K562 (cell line): ENCODE measurements around the gene JPH4. TPM values are rescaled to one million over a fixed set of nuclear protein-coding genes. Genes with fewer than 3 reads are reported as not detected.

ENCODE experiments used
- ARID1B ChIP-seq: fragments of 450-650 bp; IDR thresholded peaks from 2 replicates; pipeline ENCODE4 v1.6.1; 2016; ENCODE audit warnings: antibody characterized with exemption, mild to moderate bottlenecking, inconsistent platforms
- CC2D1A ChIP-seq: fragments of 450-650 bp; IDR thresholded peaks from 2 replicates; pipeline ENCODE4 v1.6.1; 2017; ENCODE audit warnings: mild to moderate bottlenecking
- CCNT2 ChIP-seq: IDR thresholded peaks from 2 replicates; pipeline ENCODE4 v1.6.1; 2011; ENCODE audit warnings: borderline replicate concordance, low read depth, mild to moderate bottlenecking, moderate library complexity, mixed read lengths, low read length; ENCODE audit not compliant: insufficient read length; ENCODE audit errors: extremely low read depth
- ETV5 ChIP-seq: sonication (generic); formaldehyde crosslinking; IDR thresholded peaks from 2 replicates; pipeline ENCODE4 v1.4.0; 2020; ENCODE audit warnings: low read depth, mild to moderate bottlenecking, missing genetic modification reagents
- HLTF ChIP-seq: fragments of 450-650 bp; IDR thresholded peaks from 2 replicates; pipeline ENCODE4 v1.6.1; 2016
- HOMEZ ChIP-seq: fragments of 250-450 bp; sonication (Bioruptor Pico); IDR thresholded peaks from 2 replicates; pipeline ENCODE4 v1.4.0; 2020; ENCODE audit warnings: mild to moderate bottlenecking, moderate library complexity
- ID3 ChIP-seq, 2 experiments: fragments of 250-450 bp in 1 of 2; fragments of 450-650 bp in 1 of 2; sonication (Bioruptor Pico) in 1 of 2; IDR thresholded peaks; 2 replicates each; pipeline versions ENCODE4 v1.6.1 to v1.8.0; 2016 to 2021; ENCODE audit warnings: mild to moderate bottlenecking in 2 of 2, moderate library complexity in 2 of 2, missing compliant biosample characterization in 1 of 2, missing genetic modification characterization in 1 of 2
- JUND ChIP-seq, 2 experiments: IDR thresholded peaks; 2 replicates in 1 of 2; 3 replicates in 1 of 2; pipeline ENCODE4 v1.6.1; 2011; ENCODE audit warnings: borderline replicate concordance in 2 of 2, low read depth in 2 of 2, low read length in 2 of 2, improper control_type of control experiment in 1 of 2, missing biosample characterization in 1 of 2, missing genetic modification characterization in 1 of 2, missing genetic modification reagents in 1 of 2
- KDM1A ChIP-seq, 2 experiments: fragments of 450-650 bp; IDR thresholded peaks; 2 replicates each; pipeline ENCODE4 v1.6.1; 2016; ENCODE audit warnings: mild to moderate bottlenecking in 2 of 2
- MEF2A ChIP-seq: IDR thresholded peaks from 2 replicates; pipeline ENCODE4 v1.6.1; 2011; ENCODE audit warnings: low read depth, mild to moderate bottlenecking, low read length, moderate library complexity; ENCODE audit not compliant: control insufficient read depth
- MEIS2 ChIP-seq: fragments of 450-650 bp; IDR thresholded peaks from 2 replicates; pipeline ENCODE4 v1.6.1; 2014; ENCODE audit warnings: mild to moderate bottlenecking; ENCODE audit not compliant: partially characterized antibody
- NCOR1 ChIP-seq: fragments of 450-650 bp; IDR thresholded peaks from 2 replicates; pipeline ENCODE4 v1.6.1; 2016; ENCODE audit warnings: mild to moderate bottlenecking, moderate library complexity
- NRF1 ChIP-seq, 2 experiments: fragments of 450-650 bp; IDR thresholded peaks in 1 of 2; conservative IDR thresholded peaks in 1 of 2; 2 replicates each; pipeline ENCODE4 v1.6.1; 2014; ENCODE audit warnings: mild to moderate bottlenecking in 2 of 2
- PKNOX1 ChIP-seq: fragments of 450-650 bp; IDR thresholded peaks from 2 replicates; pipeline ENCODE4 v1.6.1; 2016
- SIN3A ChIP-seq, 2 experiments: fragments of 150-350 bp in 1 of 2; IDR thresholded peaks; 2 replicates each; pipeline ENCODE4 v1.6.1; 2011 to 2016; ENCODE audit warnings: borderline replicate concordance in 2 of 2, low read depth in 2 of 2, low read length in 2 of 2, mild to moderate bottlenecking in 2 of 2, moderate library complexity in 2 of 2; ENCODE audit not compliant: control insufficient read depth in 1 of 2
- TAF9B ChIP-seq: fragments of 450-650 bp; IDR thresholded peaks from 2 replicates; pipeline ENCODE4 v1.6.1; 2018; ENCODE audit warnings: mild to moderate bottlenecking; ENCODE audit not compliant: partially characterized antibody
- TAL1 ChIP-seq: fragments of 450-650 bp; IDR thresholded peaks from 2 replicates; pipeline ENCODE4 v1.6.1; 2016; ENCODE audit warnings: mild to moderate bottlenecking
- VEZF1 ChIP-seq: fragments of 200-800 bp; sonication (Bioruptor generic); IDR thresholded peaks from 2 replicates; pipeline ENCODE4 v1.6.1; 2017; ENCODE audit warnings: missing genetic modification characterization, missing compliant biosample characterization
- ZNF140 ChIP-seq: fragments of 250-450 bp; sonication (Bioruptor Pico); IDR thresholded peaks from 2 replicates; pipeline ENCODE4 v1.8.0; 2021; ENCODE audit warnings: moderate library complexity, mild to moderate bottlenecking, inconsistent platforms
- ZNF316 ChIP-seq: fragments of 450-650 bp; IDR thresholded peaks from 2 replicates; pipeline ENCODE4 v1.6.1; 2016
- ZNF347 ChIP-seq: fragments of 450-650 bp; formaldehyde crosslinking; IDR thresholded peaks from 2 replicates; pipeline ENCODE4 v1.4.0; 2020; ENCODE audit warnings: low read depth, mild to moderate bottlenecking, moderate library complexity
- ZNF589 ChIP-seq: fragments of 200-800 bp; sonication (Bioruptor generic); IDR thresholded peaks from 2 replicates; pipeline ENCODE4 v1.6.1; 2016; ENCODE audit warnings: low read depth, missing genetic modification characterization, missing compliant biosample characterization
- ZNF75A ChIP-seq: fragments of 450-650 bp; formaldehyde crosslinking; IDR thresholded peaks from 2 replicates; pipeline ENCODE4 v1.4.0; 2020; ENCODE audit warnings: mild to moderate bottlenecking
- polyA plus RNA-seq, 8 experiments: library from polyadenylated mRNA; depleted of rRNA in 4 of 8; stranded (reverse) in 5 of 8; unstranded in 3 of 8; fragments of >200 nt; fragmentation: Nextera tagmentation in 2 of 8; fragmentation: Illumina TruSeq in 1 of 8; extraction: Ambion mirVana in 2 of 8; extraction: Trizol in 1 of 8; gene quantifications; 2 replicates each; pipeline versions ENCODE4 v1.2.1 to v1.2.3, GENCODE V29; 2011 to 2014; ENCODE audit warnings: inconsistent platforms in 1 of 8, missing spikeins in 1 of 8
- total RNA-seq, 7 experiments: library from RNA; depleted of rRNA in 6 of 7; stranded (reverse); fragments of >200 nt in 6 of 7; fragmentation: Illumina TruSeq in 2 of 7; extraction: Trizol in 2 of 7; gene quantifications; 2 replicates each; pipeline versions ENCODE4 v1.2.1 to v1.2.3, GENCODE V29; 2011 to 2021; ENCODE audit warnings: low replicate concordance in 1 of 7

The JPH4 gene
- total and polyA plus RNA-seq, 9 of the 15 experiments (the other 6 are each of a cell fraction or from before 2014, with no cell fraction given) = 0.04 to 0.13 (median 0.06) TPM; not detected in 5

GRCh38 chr14:23588884-23589598 lies 10.5 kb upstream of the JPH4 start (continued):
- TF ChIP-seq NRF1 (conservative IDR thresholded peaks at IDR 0.05 in 1 of 2, IDR thresholded peaks at IDR 0.05 in 1 of 2) = 0 out of 4 replicates have a peak, but pooled peaks of 1 of the 2 experiments have one; percentile 26
- no peak for TF ChIP-seq ZNF140 (CRISPR knock-in tag)
- no peak for TF ChIP-seq HOMEZ (CRISPR knock-in tag)
- no peak for TF ChIP-seq CCNT2
- TF ChIP-seq ARID1B = peak; percentile 15; the same call in 1 of the 2 replicates
- peak; percentile 53; the same call in 1 of the 2 replicates for TF ChIP-seq CC2D1A
- no peak for TF ChIP-seq KDM1A (IDR thresholded peaks at IDR 0.05)
- TF ChIP-seq TAF9B = no peak
- TF ChIP-seq MEF2A = no peak
- TF ChIP-seq ETV5 (CRISPR knock-in tag) = 0 out of 2 replicates have a peak, but pooled peaks have one; percentile 29
- TF ChIP-seq SIN3A (IDR thresholded peaks at IDR 0.05; ENCODE audit: borderline replicate concordance in 2 of 2, control insufficient read depth in 1 of 2, low read depth in 2 of 2, low read length in 2 of 2) = no peak
- peak; percentile 46 for TF ChIP-seq JUND (IDR thresholded peaks at IDR 0.05; ENCODE audit: borderline replicate concordance, low read depth, low read length)
- peak; percentile 46; the same call in 1 of the 3 replicates for TF ChIP-seq JUND (tag; IDR thresholded peaks at IDR 0.05; ENCODE audit: borderline replicate concordance, low read depth, low read length)
- no peak for TF ChIP-seq ZNF316
- TF ChIP-seq HLTF = no peak
- TF ChIP-seq ZNF589 (CRISPR knock-in tag) = no peak
- TF ChIP-seq ZNF75A (CRISPR knock-in tag) = no peak
- 0 out of 2 replicates have a peak, but pooled peaks have one; percentile 21 for TF ChIP-seq NCOR1
- TF ChIP-seq ID3 (CRISPR knock-in tag; IDR thresholded peaks at IDR 0.05) = no peak
- no peak for TF ChIP-seq ID3 (tag; IDR thresholded peaks at IDR 0.05)
- peak; percentile 33; the same call in 1 of the 2 replicates for TF ChIP-seq PKNOX1
- TF ChIP-seq MEIS2 = peak; percentile 19
- TF ChIP-seq ZNF347 = no peak
- TF ChIP-seq TAL1 = no peak
- TF ChIP-seq VEZF1 (CRISPR knock-in tag) = peak; percentile 41; the same call in 1 of the 2 replicates
